ENCODE results near the gene ADK.

ADK gene

GRCh38 chr10:74587109-74587854 is 436.3 kb downstream of the ADK start:
- no peak for DNase-seq (ENCODE audit: low read depth in 1 of 2, low spot score in 1 of 2)

GRCh38 chr10:74589226-74589673 is 438.2 kb downstream of the ADK start:
- peak; percentile 72 to 77 for DNase-seq (ENCODE audit: low read depth in 1 of 2, low spot score in 1 of 2)

GRCh38 chr10:74589851-74590250 is 438.8 kb downstream of the ADK start:
- no peak for DNase-seq (ENCODE audit: low read depth in 1 of 2, low spot score in 1 of 2)

GRCh38 chr10:74593470-74593869 is 442.4 kb downstream of the ADK start:
- no peak for DNase-seq (ENCODE audit: low read depth in 1 of 2, low spot score in 1 of 2)

- DNase-seq (ENCODE audit: low read depth in 1 of 2, low spot score in 1 of 2), result no peak
Observed at GRCh38 chr10:74596713-74597112, 445.7 kb downstream of the ADK start.

- no peak for DNase-seq (ENCODE audit: low read depth in 1 of 2, low spot score in 1 of 2)
Observed at GRCh38 chr10:74598891-74599566, 448.0 kb downstream of the ADK start.

GRCh38 chr10:74599672-74600071 is 448.7 kb downstream of the ADK start:
- DNase-seq (ENCODE audit: low read depth in 1 of 2, low spot score in 1 of 2), result no peak

GRCh38 chr10:74600170-74600569 is 449.1 kb downstream of the ADK start:
- DNase-seq (ENCODE audit: low read depth in 1 of 2, low spot score in 1 of 2), result no peak

- no peak for DNase-seq (ENCODE audit: low read depth in 1 of 2, low spot score in 1 of 2)
Observed at GRCh38 chr10:74602576-74602975, 451.6 kb downstream of the ADK start.

- no peak for DNase-seq (ENCODE audit: low read depth in 1 of 2, low spot score in 1 of 2)
Observed at GRCh38 chr10:74610299-74610698, 459.3 kb downstream of the ADK start.

GRCh38 chr10:74612195-74612594 is 461.2 kb downstream of the ADK start:
- no peak for DNase-seq (ENCODE audit: low read depth in 1 of 2, low spot score in 1 of 2)

GRCh38 chr10:74620626-74621025 is 469.6 kb downstream of the ADK start:
- DNase-seq (ENCODE audit: low read depth in 1 of 2, low spot score in 1 of 2), result no peak

GRCh38 chr10:74623786-74624185 is 472.8 kb downstream of the ADK start:
- no peak for DNase-seq (ENCODE audit: low read depth in 1 of 2, low spot score in 1 of 2)

- no peak for DNase-seq (ENCODE audit: low read depth in 1 of 2, low spot score in 1 of 2)
Observed at GRCh38 chr10:74624501-74624900, 473.5 kb downstream of the ADK start.

GRCh38 chr10:74628136-74628535 is 477.1 kb downstream of the ADK start:
- DNase-seq (ENCODE audit: low read depth in 1 of 2, low spot score in 1 of 2), result no peak

GRCh38 chr10:74634995-74635536 is 484.0 kb downstream of the ADK start:
- DNase-seq (ENCODE audit: low read depth in 1 of 2, low spot score in 1 of 2), result no peak

- DNase-seq (ENCODE audit: low read depth in 1 of 2, low spot score in 1 of 2), result no peak
Observed at GRCh38 chr10:74635655-74636054, 484.6 kb downstream of the ADK start.

GRCh38 chr10:74637685-74638084 is 486.7 kb downstream of the ADK start:
- DNase-seq (ENCODE audit: low read depth in 1 of 2, low spot score in 1 of 2), result no peak

- no peak for DNase-seq (ENCODE audit: low read depth in 1 of 2, low spot score in 1 of 2)
Observed at GRCh38 chr10:74640134-74640921, 489.3 kb downstream of the ADK start.

- no peak for DNase-seq (ENCODE audit: low read depth in 1 of 2, low spot score in 1 of 2)
Observed at GRCh38 chr10:74641659-74642058, 490.6 kb downstream of the ADK start.

GRCh38 chr10:74642901-74643595 is 492.0 kb downstream of the ADK start:
- no peak for DNase-seq (ENCODE audit: low read depth in 1 of 2, low spot score in 1 of 2)

All from activated T-helper 1 cell treated with anti-CD3 and anti-CD28 coated beads, Interleukin-2, amount 50 U/mL, for 16 hours (primary cell).